IPS DF 4.7 (cell line): Measurements from ENCODE around the gene CALM3.
"Not testable (repeated sequence)": the region's sequence is repeated elsewhere in the genome, so short reads cannot be mapped to it uniquely, and the experiment has no call there.

Source experiments
- DNase-seq: peaks from one replicate; pipeline ENCODE4 v3.0.0-alpha.2; 2013; ENCODE audit warnings: low spot score; ENCODE audit errors: extremely low read depth

The CALM3 gene

DNA sequence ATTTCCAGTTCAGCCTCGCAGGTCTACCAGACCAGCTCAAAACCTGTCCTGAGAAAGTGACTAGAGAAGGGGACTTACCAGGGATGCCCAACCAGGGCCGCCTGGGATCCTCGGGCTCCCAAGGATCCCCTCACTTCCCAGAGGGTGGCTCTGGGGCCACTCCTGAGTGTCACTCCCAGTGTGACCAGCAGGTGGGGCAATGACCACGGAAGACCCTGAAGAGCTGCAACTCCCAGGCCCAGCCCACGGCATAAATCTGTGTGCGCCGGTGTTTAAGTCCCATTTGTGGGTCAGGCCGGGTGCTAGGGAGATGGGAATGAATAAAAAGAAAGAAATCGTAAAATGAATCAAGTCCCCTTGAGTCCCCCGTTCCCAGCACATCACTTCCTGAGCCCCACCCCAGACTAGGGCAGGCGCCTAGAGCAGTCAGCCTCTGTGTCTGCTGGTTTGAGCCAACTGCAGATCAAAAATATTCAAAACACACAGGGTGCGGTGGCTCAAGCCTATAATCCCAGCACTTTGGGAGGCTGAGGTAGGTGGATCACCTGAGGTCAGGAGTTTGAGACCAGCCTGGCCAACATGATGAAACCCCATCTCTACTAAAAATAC is 13.1 kb downstream of the CALM3 start:
- DNase-seq: no peak

DNA sequence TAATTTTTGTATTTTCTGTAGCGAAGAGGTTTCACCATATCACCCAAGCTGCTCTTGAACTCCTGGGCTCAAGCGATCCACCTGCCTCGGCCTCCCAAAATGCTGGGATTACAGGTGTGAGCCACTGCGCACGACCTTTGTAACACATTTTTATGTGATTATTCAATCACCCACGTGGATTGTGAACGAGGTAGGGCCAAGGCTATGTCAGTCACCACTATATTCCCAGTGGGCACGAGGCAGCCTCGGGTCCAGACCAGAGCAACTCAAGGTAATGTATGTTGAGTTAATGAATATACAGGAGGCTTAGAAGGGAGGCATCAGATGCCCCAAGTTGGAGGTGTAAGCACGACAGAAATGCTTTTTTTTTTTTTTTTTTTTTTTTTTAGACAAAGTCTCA is 14.8 kb downstream of the CALM3 start:
- DNase-seq: no peak

GRCh38 chr19:46616631-46617322 is 15.6 kb downstream of the CALM3 start:
- DNase-seq: no peak

DNA sequence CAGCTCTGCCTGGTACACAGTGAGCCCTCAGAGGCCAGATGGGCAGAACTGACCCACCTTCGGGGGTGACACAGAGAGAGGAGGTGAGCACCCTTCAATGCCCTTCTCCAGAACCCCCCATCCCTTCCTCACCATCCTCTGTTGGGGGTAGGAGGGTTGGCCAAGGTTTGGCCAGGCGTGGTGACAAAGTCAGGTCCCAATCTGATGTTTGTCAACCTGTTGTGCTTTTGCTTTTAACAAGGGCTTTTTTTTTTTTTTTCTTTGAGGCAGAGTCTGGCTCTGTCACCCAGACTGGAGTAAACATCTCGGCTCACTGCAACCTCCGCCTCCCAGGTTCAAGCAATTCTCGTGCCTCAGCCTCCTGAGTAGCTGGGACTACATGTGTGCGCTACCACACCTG is 16.5 kb downstream of the CALM3 start:
- no peak for DNase-seq

DNA sequence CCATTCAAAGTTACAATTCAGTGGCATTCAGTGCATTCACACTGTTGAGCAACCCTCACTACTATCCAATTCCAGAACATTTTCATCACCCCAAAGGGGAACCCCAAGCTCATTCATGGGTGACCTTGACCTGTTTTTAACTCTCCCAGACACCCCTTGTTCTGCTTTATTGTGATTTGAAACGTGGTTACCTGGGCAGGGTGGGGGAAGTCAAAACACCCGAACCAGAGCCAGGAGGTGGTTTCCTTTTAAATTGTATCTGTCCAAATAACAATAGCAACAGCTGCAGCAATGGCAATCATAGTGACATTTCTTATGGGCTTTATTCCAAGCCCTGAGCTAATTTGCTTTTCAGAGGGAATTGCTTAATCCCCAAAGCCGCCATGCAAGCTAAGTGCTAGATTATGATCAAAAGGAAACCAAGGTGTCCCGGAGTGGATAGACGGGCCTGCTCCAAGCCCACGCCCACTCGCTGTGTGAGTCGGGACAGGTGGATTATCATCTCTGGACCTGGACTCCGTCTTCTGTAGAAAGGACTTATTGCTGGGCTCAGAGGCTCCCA is 17.6 kb downstream of the CALM3 start:
- DNase-seq: no peak

GRCh38 chr19:46620267-46620666 is 19.1 kb downstream of the CALM3 start:
- no peak for DNase-seq

DNA sequence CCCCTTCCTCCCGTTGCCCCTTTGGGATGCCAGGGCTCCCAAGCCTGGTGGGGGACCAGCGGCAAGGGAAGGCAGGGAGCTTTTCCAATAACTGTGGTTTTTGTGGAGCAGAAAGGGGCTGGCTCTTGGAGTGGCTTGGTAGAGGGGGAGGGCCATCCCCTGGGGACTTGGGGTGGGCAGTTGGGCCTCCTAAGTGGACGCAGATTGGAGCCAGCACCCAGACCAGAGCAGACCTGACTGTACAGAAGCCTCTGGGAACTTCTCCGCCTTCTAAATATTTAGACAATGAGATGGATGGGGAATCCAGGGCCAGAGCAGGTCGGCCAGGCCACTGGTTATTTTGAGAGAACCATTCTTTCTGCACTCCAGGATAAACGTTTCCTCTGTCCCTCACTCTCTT is 19.6 kb downstream of the CALM3 start:
- DNase-seq: no peak

DNA sequence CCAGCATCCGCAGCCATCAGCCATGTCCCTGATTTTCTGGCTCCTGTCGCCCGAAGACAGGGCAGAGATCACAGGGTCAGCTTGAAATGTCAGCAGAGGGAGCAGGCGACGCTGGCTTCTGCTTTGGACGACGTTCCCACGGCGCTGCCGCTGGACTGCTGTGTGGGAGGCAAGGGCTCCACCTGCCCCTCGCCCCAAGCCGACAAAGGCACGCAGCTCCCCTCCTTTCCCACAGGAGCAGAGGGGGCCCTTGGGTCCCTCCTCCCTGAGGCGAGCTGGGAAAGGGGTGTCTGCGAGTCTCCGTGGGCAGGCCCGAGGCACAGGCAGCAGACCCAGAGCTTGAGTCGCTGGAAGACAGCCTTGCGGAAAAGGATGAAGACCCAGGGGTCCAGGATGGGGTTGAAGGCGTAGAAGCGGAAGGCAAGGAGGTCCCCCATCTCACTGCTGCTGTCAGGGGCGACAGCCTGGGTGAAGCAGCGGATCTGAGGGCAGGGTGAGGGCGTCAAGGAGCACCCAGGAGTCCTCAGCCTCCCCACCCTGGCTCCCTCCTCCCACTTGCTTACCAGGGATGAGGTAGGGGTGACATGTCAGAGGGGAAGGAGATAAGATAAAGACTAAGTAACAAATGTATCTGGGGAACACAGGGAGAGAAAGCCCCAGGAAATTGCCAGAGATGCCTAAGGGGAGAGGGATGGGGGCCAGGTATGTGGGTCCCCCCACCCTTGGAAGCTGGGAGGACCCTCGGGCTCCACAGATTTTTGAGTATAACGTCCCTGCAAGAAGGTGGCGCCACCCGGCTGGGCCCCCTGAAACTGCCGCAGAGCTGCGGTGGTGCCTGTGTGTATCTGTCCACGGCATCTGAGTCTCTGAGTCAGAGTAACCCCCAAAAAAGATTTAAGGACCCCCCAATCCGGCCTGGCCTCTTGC is 20.3 kb downstream of the CALM3 start:
- DNase-seq: no peak

DNA sequence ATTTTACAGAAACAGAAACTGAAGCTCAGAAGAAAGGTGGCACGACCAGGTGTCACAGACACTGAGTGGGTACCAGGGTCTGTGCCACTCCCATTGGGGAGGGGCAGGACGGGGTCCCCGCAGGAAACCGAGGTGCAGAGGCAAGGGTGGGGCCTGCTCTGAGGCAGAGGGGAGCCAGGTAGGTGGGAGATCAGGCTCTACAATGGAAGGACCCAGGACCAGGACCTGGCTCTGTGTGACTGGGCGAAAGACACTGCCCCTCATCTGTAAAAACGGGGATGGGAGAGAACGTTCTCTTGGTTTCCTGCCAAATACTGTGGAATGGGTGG is 21.0 kb downstream of the CALM3 start:
- DNase-seq: no peak

- DNase-seq: no peak
These were observed 22.9 kb downstream of the CALM3 start for GRCh38 chr19:46623915-46624502.

DNA sequence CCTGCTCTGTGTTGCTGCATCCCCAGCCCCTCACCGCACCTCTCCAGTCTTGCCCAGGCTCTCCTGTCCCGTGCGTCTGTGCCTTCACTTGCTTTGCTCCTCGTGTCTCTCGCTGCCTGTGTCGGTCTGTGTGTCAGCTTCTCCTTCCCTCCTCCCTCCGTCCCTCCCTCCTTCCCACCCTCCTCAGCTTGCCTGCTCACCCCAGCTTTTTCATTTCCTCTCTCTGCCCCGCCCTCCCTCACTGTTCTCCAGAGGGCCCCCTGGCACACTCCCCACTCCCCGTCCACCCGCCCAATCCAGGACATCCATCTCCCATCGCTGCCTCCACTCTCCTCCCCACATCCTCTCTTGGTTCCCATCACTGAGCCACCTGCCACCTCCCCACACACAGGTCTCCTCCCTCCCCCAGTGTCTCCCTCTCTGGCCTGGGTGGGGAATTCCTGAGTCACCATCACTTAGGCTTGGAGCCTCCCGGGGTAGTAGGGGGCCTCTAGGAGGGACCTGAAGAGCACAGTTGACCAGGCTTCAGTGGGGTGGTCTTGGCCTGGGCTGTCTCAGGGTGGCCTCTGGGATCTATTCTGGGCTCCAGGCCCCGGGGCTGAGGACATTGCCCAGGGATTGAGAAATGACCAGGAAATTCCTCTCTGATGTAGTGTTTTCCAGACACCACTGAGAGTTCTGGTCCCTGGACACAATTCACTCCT is 24.0 kb downstream of the CALM3 start, which contains the start of gene PTGIR:
PTGIR (minus strand) TSS at position 132 of the 704 bp plus-strand sequence. CDS start 864 bp downstream, outside the sequence.
- no peak for DNase-seq

GRCh38 chr19:46625731-46626130 is 24.6 kb downstream of the CALM3 start:
- DNase-seq: no peak

- no peak for DNase-seq
These were observed 25.3 kb downstream of the CALM3 start for GRCh38 chr19:46626446-46626845.

DNA sequence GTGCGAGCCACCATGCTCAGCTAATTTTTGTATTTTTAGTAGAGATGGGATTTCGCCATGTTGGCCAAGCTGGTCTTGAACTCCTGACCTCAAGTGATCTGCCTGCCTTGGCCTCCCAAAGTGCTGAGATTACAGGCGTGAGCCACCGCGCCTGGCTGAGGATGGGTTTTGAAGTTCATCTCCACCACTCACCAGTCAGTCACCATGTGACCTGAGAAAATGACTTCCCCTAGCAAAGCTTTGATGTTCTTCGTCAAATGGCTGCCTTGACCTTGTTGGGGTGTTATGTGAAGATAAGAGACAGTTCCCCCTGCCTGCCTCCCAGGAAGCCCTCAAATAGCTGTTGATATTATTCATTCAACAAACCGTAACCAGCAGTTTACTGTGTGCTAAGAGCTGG is 27.8 kb downstream of the CALM3 start:
- DNase-seq: not testable (repeated sequence)

DNA sequence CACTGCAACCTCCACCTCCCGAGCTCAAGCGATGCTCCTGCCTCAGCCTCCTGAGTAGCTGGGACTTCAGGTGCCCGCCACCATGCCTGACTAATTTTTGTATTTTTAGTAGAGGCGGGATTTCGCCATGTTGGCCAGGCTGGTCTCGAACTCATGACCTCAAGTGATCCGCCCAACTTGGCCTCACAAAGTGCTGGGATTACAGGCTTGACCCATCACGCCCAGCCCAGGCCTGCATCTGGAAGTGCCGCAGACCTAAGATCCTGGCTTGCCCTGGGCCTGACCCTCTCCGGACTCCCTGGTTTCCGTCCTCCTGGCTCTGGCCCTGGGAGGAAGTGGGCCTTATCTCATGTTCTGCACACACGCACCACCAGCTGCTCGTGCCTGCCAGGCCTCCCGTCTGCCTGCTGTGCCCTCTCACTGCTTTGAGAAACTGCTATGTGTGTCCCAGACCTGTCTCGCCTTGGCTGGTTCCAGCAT is 28.5 kb downstream of the CALM3 start:
- DNase-seq: no peak

- DNase-seq: no peak
These were observed 29.6 kb downstream of the CALM3 start for GRCh38 chr19:46630586-46631205.

DNA sequence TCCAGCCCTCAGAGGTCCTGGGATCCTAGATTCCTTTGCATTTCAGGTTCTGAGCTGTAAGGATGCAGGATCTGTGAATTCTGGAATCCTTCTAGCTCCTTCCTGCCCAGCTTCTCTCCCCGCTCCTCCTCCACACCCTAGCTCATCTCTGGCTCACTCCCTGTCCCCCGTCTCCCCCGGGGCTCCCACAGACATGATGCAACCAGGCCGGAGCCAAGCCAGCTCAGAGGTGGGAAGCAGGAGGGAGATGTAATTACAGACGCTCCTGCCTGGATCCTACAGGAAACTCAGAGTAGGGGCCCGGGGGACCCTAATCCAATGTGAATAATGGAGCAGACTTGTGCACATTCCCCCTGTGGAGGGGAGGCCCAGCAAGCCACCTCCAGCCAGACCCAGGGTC is 30.4 kb downstream of the CALM3 start:
- no peak for DNase-seq

DNA sequence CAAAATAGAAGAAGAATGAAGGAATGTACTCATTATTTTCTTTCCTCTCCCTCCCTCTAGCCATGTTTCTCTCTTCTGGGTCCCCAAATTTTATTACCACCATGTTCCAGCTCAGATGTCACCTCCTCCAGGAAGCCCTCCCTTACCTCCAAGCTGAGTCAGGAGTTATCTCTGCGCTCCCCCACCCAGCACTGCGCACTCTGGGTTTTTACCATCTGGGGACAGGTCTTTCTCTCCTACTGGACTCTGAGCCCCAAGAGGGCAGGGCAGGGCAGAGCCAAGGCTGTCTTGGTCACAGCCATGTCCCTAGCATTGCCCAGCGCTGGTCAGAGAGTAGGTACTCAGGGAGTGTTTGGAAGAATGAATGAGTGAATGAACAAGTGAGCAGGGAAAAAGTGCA is 32.0 kb downstream of the CALM3 start:
- DNase-seq: no peak

- DNase-seq: no peak
These were observed 33.0 kb downstream of the CALM3 start for GRCh38 chr19:46634045-46634655.

- DNase-seq: no peak
These were observed 33.6 kb downstream of the CALM3 start for GRCh38 chr19:46634656-46635218.
